ENCODE results near the gene CACNB1. TPM values are rescaled to one million over a fixed set of nuclear protein-coding genes. Genes with fewer than 3 reads are reported as not detected.

CACNB1 gene
- total RNA-seq = 10 to 100 TPM in 2 of 4 donors, 1 to 10 TPM in 2; 7.9 to 32.9 (median 17.1) TPM

DNA sequence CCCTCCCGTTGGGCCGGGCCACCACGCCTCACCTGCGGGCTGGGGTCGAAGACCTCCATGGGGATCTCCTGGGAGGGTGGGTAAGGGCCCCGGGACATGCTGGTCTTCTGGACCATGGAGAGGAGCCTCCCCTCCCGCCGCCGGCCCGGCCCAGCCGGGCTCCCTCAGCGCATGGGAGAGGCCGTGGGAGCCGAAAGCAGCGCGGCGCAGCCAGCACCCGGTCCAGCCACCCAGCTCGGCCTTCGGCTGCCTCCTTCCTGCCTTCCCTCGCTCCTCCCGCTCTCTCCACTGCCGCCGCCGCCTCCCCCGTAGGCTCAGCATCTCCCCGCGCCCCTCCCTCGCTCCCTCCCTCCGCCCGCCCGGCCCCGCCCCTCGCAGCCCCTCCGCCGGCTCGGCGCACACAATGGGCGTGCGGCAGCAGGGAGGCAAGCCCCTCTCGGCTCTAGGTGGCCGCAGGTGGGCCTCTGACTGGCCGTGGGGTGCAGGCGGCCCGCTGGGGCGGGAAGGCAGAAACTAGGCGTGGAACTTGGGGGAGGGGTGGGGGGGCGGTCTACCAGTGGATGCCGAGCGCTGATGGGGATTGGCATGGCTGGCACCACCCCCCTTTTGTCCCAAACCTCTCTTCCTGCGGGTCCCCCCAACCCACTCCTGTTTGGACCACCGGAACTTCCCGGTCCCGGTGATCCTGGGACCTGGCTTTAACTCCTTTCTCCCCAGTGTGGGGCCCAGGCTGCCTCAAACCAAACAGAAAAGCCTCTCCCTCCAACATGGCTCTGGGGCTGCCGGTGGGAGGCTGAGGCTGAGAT lies at the start of gene CACNB1:
CACNB1 (minus strand) TSS at position 290 of the 806 bp plus-strand sequence; CDS start at position 116, 174 bp downstream.
- Histone ChIP-seq H3K27me3 (no peaks in the 10 kb centered on the region), H3K4me1 (peaks cover 68% of the 10 kb centered on the region), H3K4me3 (peak within 1 kb of the TSS; percentile 68), H3K9me3 (no peaks in the 10 kb centered on the region), H3K27ac (peak within 1 kb of the TSS; percentile 67), H3K36me3 (peaks cover 13% of the 10 kb centered on the region)
- peak; percentile 86 to 89 for DNase-seq (ENCODE audit: low spot score in 2 of 2)
- WGBS = 1% methylated on average over 12 of the region's 55 CpGs
- TF ChIP-seq EP300 (IDR thresholded peaks at IDR 0.05) (no peak), POLR2AphosphoS5 (IDR thresholded peaks at IDR 0.05) (no peak), POLR2A (IDR thresholded peaks at IDR 0.05) (no peak)
- TF ChIP-seq, protein P1, sequence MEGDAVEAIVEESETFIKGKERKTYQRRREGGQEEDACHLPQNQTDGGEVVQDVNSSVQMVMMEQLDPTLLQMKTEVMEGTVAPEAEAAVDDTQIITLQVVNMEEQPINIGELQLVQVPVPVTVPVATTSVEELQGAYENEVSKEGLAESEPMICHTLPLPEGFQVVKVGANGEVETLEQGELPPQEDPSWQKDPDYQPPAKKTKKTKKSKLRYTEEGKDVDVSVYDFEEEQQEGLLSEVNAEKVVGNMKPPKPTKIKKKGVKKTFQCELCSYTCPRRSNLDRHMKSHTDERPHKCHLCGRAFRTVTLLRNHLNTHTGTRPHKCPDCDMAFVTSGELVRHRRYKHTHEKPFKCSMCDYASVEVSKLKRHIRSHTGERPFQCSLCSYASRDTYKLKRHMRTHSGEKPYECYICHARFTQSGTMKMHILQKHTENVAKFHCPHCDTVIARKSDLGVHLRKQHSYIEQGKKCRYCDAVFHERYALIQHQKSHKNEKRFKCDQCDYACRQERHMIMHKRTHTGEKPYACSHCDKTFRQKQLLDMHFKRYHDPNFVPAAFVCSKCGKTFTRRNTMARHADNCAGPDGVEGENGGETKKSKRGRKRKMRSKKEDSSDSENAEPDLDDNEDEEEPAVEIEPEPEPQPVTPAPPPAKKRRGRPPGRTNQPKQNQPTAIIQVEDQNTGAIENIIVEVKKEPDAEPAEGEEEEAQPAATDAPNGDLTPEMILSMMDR (IDR thresholded peaks at IDR 0.05) = no peak

DNA sequence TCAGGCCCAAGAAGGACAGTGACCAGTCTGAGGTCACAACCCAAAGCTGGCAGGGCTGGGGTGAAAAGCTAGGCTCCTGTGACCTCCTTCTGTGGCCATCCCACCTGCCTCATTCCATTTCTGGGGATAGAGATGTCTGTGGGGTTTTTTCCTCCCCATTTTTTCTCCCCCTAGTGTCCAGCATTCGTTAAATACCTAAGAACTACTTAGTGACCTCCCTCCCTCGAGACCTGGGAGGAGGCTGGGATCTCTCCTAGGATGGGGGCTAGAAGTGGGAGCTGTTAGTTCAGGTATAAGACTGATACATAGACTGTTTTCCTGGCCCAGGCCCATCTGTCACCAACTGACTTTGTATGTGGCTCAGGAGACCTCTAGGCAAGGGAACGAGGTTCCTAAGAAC lies 48.8 kb upstream of the CACNB1 start:
- H3K27ac ChIP-seq = no peak overlapping the region
- no peaks in the 10 kb centered on the region for H3K27me3 ChIP-seq
- H3K36me3 ChIP-seq = no peaks in the 10 kb centered on the region
- no peak overlapping the region for H3K4me3 ChIP-seq
- 51% methylated on average over 3 of the region's 3 CpGs for WGBS
- TF ChIP-seq POLR2A (IDR thresholded peaks at IDR 0.05) = no peak
- no peak for DNase-seq (ENCODE audit: low spot score in 2 of 2)
- no peaks in the 10 kb centered on the region for H3K9me3 ChIP-seq
- H3K4me1 ChIP-seq = peaks cover 11% of the 10 kb centered on the region

DNA sequence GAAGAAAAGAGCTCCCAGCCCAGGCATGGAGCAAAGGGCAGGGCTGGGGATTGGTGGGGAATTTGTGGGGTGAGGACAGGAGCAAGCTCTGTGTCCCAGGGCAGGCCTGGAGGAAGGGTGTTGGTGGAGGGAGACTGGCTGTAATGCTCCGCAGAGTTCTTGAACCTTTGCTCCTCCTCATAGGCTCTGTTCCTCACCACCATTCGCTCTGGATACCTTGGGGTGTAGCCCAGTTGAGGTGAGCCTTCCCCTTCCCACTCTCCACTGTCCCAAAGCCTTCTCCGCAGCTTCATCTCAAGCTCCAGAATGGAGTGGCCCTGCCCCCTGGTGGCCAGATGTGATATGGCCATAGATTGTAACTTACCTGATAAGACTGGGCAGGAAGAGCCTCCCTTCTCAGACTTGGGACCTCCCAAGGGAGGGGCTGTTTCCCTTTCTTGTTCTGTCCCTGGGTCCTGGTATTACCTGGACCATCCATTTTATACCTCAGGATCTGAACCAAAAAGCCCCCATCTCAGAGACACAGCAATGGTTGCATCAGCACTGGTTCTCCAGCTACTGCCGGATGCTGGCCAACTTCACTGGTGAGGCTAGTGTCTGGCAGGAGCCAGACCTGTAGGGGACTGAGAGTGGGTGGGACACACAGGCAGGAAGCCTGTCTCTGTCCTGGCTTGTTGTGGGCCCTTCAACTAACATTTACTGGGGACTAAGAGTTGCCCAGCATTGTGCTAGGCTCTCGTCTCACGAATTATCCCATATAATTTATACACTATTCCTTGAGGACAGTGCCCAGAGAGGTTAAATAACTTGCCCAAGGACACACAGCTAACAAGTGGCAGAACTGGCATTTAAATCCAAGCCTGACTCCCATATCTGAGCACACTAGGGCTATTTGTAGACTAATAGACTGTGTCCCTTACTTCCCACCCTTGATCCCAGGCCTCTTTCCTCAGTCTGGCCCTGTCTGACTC lies 47.4 kb upstream of the CACNB1 start:
- 28% methylated on average over 6 of the region's 6 CpGs for WGBS
- peak; percentile 93 to 95 for DNase-seq (ENCODE audit: low spot score in 2 of 2)
- H3K27ac ChIP-seq = no peak overlapping the region
- H3K9me3 ChIP-seq = no peaks in the 10 kb centered on the region
- TF ChIP-seq, protein P1 (IDR thresholded peaks at IDR 0.05) = peak; percentile 87 to 92
- no peak for TF ChIP-seq POLR2AphosphoS5 (IDR thresholded peaks at IDR 0.05)
- H3K36me3 ChIP-seq = no peaks in the 10 kb centered on the region
- peaks cover 11% of the 10 kb centered on the region for H3K4me1 ChIP-seq
- H3K27me3 ChIP-seq = peaks cover under 1% of the 10 kb centered on the region
- no peak overlapping the region for H3K4me3 ChIP-seq

DNA sequence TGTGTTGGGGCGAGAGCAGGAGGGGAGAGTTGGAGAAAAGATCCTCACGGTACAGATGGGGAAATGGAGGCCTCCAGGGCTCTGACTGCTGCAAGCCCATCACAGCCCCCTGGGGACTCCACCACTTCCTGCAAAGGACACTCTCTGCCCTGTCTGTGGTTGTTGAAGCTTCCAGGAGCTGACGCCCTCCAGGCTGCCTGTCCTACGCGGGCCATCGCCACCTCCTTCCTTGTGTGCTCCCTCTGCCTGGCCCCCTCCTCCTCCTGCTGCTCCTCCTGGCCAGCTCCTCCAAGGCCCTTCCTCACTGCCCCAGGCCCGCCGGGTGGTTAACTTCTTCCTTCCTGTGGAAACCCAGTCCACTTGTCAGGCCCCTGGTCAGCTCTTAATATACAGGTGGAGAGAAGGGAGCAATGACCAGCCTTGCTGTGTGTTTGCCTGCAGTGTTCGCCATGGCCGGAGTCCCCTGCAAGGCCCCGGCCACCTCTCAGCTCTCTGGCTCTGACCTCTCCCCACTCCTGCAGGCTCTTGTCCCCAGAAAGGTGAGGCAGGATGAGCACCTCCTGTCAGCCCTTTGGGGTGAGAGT lies 46.6 kb upstream of the CACNB1 start:
- TF ChIP-seq, protein P1 (IDR thresholded peaks at IDR 0.05) = no peak
- Histone ChIP-seq H3K4me1 (peaks cover 15% of the 10 kb centered on the region), H3K9me3 (no peaks in the 10 kb centered on the region), H3K36me3 (no peaks in the 10 kb centered on the region), H3K27ac (no peak overlapping the region), H3K27me3 (peaks cover 6% of the 10 kb centered on the region), H3K4me3 (no peak overlapping the region)
- WGBS = 54% methylated on average over 5 of the region's 11 CpGs
- no peak for DNase-seq (ENCODE audit: low spot score in 2 of 2)

DNA sequence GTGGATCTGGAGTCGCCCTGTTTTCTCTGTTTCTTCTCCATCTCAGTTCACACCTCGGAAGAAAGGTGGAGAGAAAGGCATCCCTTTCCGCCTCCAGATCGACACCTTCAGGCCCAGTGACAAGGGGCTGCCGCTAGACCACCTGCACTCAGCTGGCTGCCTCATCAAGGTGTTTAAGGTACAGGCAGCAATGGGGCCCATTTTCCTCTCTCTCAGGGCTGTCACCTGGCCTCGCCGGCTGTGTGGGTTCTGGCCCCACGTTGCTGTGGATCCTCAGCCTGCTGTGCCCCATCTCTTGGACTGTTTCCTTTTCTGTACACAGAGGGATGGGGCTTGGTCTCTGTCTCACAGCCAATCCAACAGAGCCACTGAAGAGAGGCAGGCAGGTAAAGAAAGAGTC lies 45.7 kb upstream of the CACNB1 start:
- peaks cover 15% of the 10 kb centered on the region for H3K4me1 ChIP-seq
- no peak overlapping the region for H3K27ac ChIP-seq
- H3K4me3 ChIP-seq = no peak overlapping the region
- WGBS = 77% methylated on average over 8 of the region's 8 CpGs
- peaks cover 10% of the 10 kb centered on the region for H3K27me3 ChIP-seq
- DNase-seq (ENCODE audit: low spot score in 2 of 2) = no peak
- H3K36me3 ChIP-seq = no peaks in the 10 kb centered on the region
- no peak for TF ChIP-seq POLR2AphosphoS5 (IDR thresholded peaks at IDR 0.05)
- TF ChIP-seq EP300 (IDR thresholded peaks at IDR 0.05) = no peak
- no peak for TF ChIP-seq POLR2A (IDR thresholded peaks at IDR 0.05)
- TF ChIP-seq, protein P1 (IDR thresholded peaks at IDR 0.05) = no peak
- H3K9me3 ChIP-seq = no peaks in the 10 kb centered on the region
